ENCODE measurements around the gene LRRIQ4. TPM values are rescaled to one million over a fixed set of nuclear protein-coding genes. Genes with fewer than 3 reads are reported as not detected.
A peak's percentile ranks its signal among the peaks of the same experiment; 100 is the strongest.

The LRRIQ4 gene
- not detected for total RNA-seq
- polyA plus RNA-seq = not detected

DNA sequence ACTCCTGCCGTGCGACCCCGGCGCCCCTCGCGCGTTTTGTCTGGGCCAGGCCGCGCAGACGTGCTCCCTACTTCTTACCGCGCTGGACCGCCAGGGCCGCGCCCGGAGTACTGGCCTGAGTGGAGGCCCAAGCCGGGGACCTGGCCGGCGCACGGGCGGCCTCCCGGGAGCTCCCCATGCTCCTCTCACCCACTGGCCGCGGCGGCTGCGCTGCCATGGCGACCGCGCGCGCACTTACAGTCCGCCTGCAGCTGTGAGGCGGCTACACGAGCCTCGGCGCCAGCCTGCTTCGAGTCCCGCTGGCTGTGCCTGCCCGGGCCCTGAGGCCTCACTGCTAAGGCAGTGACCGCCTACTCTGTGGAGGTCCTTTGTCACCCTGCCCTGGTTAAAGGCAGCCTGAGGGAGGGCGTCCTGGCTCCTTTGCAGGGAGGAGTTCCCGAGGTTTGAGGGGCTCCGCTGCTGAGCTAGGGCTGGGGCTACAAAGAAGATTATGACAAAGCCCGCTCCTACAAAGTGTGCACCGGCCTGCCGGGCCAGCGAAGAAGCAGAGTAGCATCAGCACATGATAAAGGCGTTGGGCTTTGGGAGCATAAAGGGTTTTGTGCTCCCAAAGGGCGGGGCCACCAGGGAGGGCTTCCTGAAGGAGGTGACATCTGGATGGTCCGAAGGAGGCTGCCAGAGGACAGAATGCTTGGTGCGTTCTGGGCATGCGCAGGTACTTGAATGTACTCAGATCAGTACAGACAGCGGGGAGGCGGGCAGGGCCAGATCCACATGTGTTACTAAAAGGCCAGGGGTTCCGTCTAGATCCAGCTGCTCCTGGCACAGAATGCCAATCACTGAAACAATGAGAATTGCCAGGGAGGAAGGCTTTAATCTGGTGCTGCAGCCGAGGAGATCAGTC lies at the start of gene LRRIQ4, which contains the start of gene LRRC34:
Gene LRRIQ4 (plus strand): TSS at position 539 of the 904 bp plus-strand sequence. CDS start 9,052 bp downstream, outside the sequence.
Gene LRRC34 (minus strand): TSS at position 573 of the 904 bp plus-strand sequence. CDS start 356 bp downstream, at position 217.
- H3K4me3 ChIP-seq (ENCODE audit: low read depth, low read length) = peak within 1 kb of the TSS; percentile 74
- peak within 1 kb of the TSS; percentile 62 for H3K27ac ChIP-seq (ENCODE audit: low read depth)
- no peaks in the 10 kb centered on the region for H3K36me3 ChIP-seq (ENCODE audit: insufficient read depth)
- WGBS = 5% methylated on average over 56 of the region's 56 CpGs
- no peaks in the 10 kb centered on the region for H3K4me1 ChIP-seq (ENCODE audit: insufficient read depth)
- peak; percentile 25 for DNase-seq (ENCODE audit: extremely low spot score)

GRCh38 chr3:169764312-169764881 lies 48.3 kb upstream of the LRRIQ4 start:
- H3K4me3 ChIP-seq (ENCODE audit: low read depth, low read length) = peak overlapping the region; percentile 73
- under 1% methylated on average over 46 of the region's 46 CpGs for WGBS
- no peaks in the 10 kb centered on the region for H3K36me3 ChIP-seq (ENCODE audit: insufficient read depth)
- DNase-seq (ENCODE audit: extremely low spot score) = peak; percentile 29
- H3K4me1 ChIP-seq (ENCODE audit: insufficient read depth) = no peaks in the 10 kb centered on the region
- peak overlapping the region; percentile 96 for H3K27ac ChIP-seq (ENCODE audit: low read depth)

DNA sequence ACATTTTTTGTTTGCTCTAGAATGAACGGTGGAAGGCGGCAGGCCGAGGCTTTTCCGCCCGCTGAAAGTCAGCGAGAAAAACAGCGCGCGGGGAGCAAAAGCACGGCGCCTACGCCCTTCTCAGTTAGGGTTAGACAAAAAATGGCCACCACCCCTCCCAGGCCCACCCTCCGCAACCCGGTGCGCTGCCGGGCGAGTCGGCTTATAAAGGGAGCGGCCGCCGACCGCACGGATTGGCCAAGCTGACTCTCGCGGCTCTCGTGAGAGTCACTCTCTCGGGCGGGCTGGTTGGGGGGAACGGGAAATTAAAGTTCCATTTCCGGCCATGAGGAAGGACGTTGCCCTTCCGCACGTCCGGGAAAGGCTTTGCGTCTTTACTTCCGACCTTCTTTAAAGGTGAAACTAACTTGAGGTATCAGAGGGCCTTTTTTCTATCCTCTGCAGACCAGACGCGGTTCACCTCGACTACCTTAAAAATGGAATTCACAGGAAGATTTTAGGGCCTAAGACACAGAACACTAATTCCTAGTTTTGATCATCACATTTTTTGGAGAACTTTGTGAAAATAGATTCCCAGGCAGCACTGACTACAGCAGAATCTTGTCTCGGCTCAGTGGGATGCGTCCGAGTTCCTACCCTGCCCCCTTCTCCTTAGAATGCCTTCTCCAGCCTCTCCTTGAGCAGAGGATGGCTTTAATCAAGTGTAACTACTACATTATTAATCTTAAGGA lies 47.6 kb upstream of the LRRIQ4 start, which contains the start of gene TERC:
Gene TERC (minus strand): TSS at position 179 of the 731 bp plus-strand sequence.
- H3K4me3 ChIP-seq (ENCODE audit: low read depth, low read length) = peak within 1 kb of the TSS; percentile 73
- peak within 1 kb of the TSS; percentile 96 for H3K27ac ChIP-seq (ENCODE audit: low read depth)
- H3K36me3 ChIP-seq (ENCODE audit: insufficient read depth) = no peaks in the 10 kb centered on the region
- DNase-seq (ENCODE audit: extremely low spot score) = peak; percentile 92
- 7% methylated on average over 42 of the region's 42 CpGs for WGBS
- H3K4me1 ChIP-seq (ENCODE audit: insufficient read depth) = no peaks in the 10 kb centered on the region

- DNase-seq (ENCODE audit: extremely low spot score) = peak; percentile 61
- WGBS = 2% methylated on average over 51 of the region's 51 CpGs
- Histone ChIP-seq H3K4me3 (ENCODE audit: low read depth, low read length) (peak within 1 kb of the TSS; percentile 62), H3K4me1 (ENCODE audit: insufficient read depth) (no peaks in the 10 kb centered on the region), H3K36me3 (ENCODE audit: insufficient read depth) (no peaks in the 10 kb centered on the region), H3K27ac (ENCODE audit: low read depth) (peak within 1 kb of the TSS; percentile 70)
These were observed 43.1 kb upstream of the LRRIQ4 start, which contains the start of gene ACTRT3 for GRCh38 chr3:169769287-169770181. TSS of gene ACTRT3 (minus strand) at chr3:169769561. CDS start at chr3:169769520, 41 bp downstream.

DNA sequence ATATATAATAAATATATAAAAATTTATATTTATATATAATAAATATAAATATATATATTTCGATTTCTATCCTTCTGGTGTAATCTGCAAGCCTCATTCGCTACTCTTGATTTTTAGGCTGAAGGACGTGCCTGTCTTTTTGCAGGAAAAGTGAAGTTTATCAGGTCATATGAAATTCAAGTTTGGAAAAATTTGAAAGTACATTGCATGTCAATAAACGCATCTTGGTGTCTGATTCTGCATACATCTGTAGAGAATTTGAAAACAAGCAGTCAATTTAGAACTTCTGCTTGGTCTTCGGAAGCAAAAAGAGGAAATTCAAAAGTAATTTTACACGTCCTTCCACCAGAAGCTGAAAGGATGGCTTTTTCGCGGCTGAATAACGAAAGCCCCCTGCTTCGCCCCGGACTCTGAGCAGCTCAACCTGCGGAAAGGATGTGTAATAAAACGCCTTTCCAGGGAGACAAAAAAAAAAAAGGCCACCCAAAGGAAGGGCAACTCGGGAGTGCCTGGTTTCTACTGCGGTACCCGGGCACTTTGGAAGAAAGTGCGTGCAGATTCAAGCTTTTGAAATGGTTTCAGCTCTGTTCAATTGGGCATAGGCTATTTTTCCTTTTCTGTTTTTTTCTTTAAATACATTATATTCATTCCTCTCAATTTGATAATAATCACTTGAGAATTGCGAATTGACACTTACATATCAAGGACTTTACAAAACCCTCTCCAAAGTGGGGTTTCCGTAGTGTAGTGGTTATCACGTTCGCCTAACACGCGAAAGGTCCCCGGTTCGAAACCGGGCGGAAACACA lies 41.0 kb upstream of the LRRIQ4 start:
- WGBS = under 1% methylated on average over 27 of the region's 27 CpGs
- H3K4me3 ChIP-seq (ENCODE audit: low read depth, low read length) = peak overlapping the region; percentile 56
- DNase-seq (ENCODE audit: extremely low spot score) = peak; percentile 94

GRCh38 chr3:169772305-169772896 lies 40.3 kb upstream of the LRRIQ4 start:
- peak; percentile 88 for DNase-seq (ENCODE audit: extremely low spot score)
- no peaks in the 10 kb centered on the region for H3K4me1 ChIP-seq (ENCODE audit: insufficient read depth)
- H3K27ac ChIP-seq (ENCODE audit: low read depth) = peak overlapping the region; percentile 99
- no peaks in the 10 kb centered on the region for H3K36me3 ChIP-seq (ENCODE audit: insufficient read depth)
- H3K4me3 ChIP-seq (ENCODE audit: low read depth, low read length) = peak overlapping the region; percentile 71
- WGBS = under 1% methylated on average over 15 of the region's 15 CpGs

More for the DNA sequence above, 41.0 kb upstream of the LRRIQ4 start:
- H3K36me3 ChIP-seq (ENCODE audit: insufficient read depth) = no peaks in the 10 kb centered on the region
- H3K27ac ChIP-seq (ENCODE audit: low read depth) = peak overlapping the region; percentile 99
- no peaks in the 10 kb centered on the region for H3K4me1 ChIP-seq (ENCODE audit: insufficient read depth)

DNA sequence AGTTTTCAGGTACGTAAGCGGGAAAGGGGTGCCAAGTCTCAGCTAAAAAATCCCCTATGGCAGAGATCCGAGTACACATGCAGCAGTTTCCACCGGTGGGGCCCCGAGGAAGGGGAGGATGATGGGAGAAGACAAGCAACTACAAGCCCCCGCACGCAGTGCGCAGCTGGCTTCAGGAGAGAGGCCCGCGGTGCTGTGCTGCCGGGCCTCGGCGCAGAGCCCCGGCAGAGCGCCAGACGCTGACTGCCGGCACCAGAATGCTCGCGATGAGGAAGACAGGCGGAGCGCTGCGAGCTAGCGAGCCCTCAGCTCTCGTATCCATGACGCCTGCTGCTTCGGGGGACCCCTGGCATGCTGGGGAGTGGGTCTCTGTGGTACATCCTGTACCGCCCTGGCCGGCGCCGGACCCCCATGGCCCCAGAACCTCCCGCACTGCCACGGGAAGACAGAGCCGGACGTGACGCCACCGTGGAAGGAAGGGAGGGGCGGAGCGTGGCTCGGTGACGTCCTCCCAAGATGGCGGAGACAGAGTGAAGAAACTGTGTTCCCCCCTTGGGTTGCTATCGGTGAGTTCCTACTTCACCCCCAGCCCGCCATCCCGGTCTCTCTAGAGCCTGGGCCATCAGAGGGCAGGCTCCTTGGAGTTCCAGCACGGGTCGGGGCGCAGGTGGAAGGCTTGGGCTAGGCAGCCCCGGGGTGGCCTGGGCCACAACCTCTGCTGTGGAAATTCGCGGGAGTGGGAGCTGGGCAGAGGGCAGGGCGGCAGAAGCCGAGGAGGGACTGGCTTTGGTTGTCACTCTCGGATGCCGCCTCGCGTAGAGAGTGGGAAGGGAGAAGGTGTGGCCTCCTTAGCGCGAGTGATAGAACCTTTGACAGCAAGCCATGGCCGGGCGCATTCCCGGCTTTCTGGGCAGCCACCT lies 39.5 kb upstream of the LRRIQ4 start, which contains the start of gene MYNN:
Gene MYNN (plus strand): TSS at position 500 of the 920 bp plus-strand sequence. CDS start 900 bp downstream, outside the sequence.
- no peaks in the 10 kb centered on the region for H3K36me3 ChIP-seq (ENCODE audit: insufficient read depth)
- H3K4me1 ChIP-seq (ENCODE audit: insufficient read depth) = no peaks in the 10 kb centered on the region
- DNase-seq (ENCODE audit: extremely low spot score) = peak; percentile 87
- peak within 1 kb of the TSS; percentile 99 for H3K27ac ChIP-seq (ENCODE audit: low read depth)
- under 1% methylated on average over 61 of the region's 61 CpGs for WGBS
- H3K4me3 ChIP-seq (ENCODE audit: low read depth, low read length) = peak within 1 kb of the TSS; percentile 71

- WGBS = 50% methylated on average over 5 of the region's 5 CpGs
- no peaks in the 10 kb centered on the region for H3K4me1 ChIP-seq (ENCODE audit: insufficient read depth)
- H3K27ac ChIP-seq (ENCODE audit: low read depth) = no peak overlapping the region
- DNase-seq (ENCODE audit: extremely low spot score) = no peak
- no peaks in the 10 kb centered on the region for H3K36me3 ChIP-seq (ENCODE audit: insufficient read depth)
- H3K4me3 ChIP-seq (ENCODE audit: low read depth, low read length) = peak overlapping the region; percentile 71
These were observed 38.5 kb upstream of the LRRIQ4 start for GRCh38 chr3:169774186-169774585.

GRCh38 chr3:169777822-169778221 lies 34.8 kb upstream of the LRRIQ4 start:
- Histone ChIP-seq H3K27ac (ENCODE audit: low read depth) (no peak overlapping the region), H3K36me3 (ENCODE audit: insufficient read depth) (peaks cover 2% of the 10 kb centered on the region), H3K4me3 (ENCODE audit: low read depth, low read length) (no peak overlapping the region), H3K4me1 (ENCODE audit: insufficient read depth) (no peaks in the 10 kb centered on the region)
- DNase-seq (ENCODE audit: extremely low spot score) = no peak
- 81% methylated on average over 4 of the region's 4 CpGs for WGBS

GRCh38 chr3:169780742-169781141 lies 31.9 kb upstream of the LRRIQ4 start:
- H3K36me3 ChIP-seq (ENCODE audit: insufficient read depth) = peaks cover 2% of the 10 kb centered on the region
- WGBS = 66% methylated on average over 2 of the region's 2 CpGs
- no peak overlapping the region for H3K27ac ChIP-seq (ENCODE audit: low read depth)
- no peak overlapping the region for H3K4me3 ChIP-seq (ENCODE audit: low read depth, low read length)
- no peak for DNase-seq (ENCODE audit: extremely low spot score)
- H3K4me1 ChIP-seq (ENCODE audit: insufficient read depth) = no peaks in the 10 kb centered on the region

All from urinary bladder (tissue), 4 donors.